Measurements from ENCODE around the gene SPDYE2.
"Not testable (repeated sequence)": the region's sequence is repeated elsewhere in the genome, so short reads cannot be mapped to it uniquely, and the experiment has no call there.

SPDYE2 gene

DNA sequence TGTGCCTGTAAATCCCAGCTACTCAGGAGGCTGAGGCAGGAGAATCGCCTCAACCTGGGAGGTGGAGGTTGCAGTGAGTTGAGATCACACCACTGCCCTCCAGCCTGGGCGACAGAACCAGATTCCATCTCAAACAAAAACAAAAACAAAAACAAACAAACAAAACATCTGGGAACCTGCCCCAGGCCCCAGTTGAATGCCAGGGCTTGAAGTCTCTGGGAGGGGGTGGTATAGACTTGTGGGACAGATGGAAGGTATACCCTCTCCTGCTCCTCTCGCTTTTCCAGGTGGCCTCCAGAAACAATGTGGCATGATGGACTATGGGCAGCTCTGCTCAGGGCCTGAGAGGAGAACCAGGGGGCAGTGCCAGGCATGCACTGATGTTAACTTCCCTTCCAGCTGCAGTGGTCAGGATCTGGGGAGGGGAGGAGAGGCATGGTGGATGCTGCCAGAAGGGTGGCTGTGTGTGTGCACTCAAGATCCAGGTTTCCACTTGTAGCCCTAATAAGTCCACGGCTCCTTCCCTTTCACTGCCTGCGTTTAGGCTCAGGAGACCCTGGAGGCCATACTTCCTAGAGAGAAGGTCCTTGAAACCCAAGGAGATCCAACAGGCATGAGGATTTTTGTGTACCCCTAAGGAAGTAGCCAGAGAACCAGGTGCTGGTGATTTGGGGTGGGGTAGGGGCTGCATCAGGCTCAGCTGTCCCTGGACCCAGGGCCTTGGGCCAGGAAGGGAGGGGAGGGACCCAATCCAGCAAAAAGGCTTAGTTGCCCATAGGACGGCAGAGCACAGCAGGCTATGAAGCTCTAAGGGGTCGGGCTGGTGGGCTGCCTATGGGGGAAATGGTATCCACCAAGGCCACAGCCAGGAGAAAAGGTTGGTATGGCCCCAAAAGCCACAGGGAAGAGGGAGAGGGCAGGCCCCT, 26.6 kb downstream of the SPDYE2 start:
- H3K9ac ChIP-seq (ENCODE audit: low read depth, low read length); H2AFZ ChIP-seq (ENCODE audit: low read depth, low read length); H3K27me3 ChIP-seq (ENCODE audit: insufficient read depth, low read length, poor library complexity); H3K9me3 ChIP-seq (ENCODE audit: insufficient read depth, low read length, severe bottlenecking); H3K36me3 ChIP-seq (ENCODE audit: insufficient read depth, low read length); H4K20me1 ChIP-seq (ENCODE audit: insufficient read depth, low read length); DNase-seq; H3K4me3 ChIP-seq (ENCODE audit: low read depth in 1 of 2, low read length in 2 of 2); H3K79me2 ChIP-seq (ENCODE audit: insufficient read depth, low read length); H3K27ac ChIP-seq (ENCODE audit: low read length); ATAC-seq (ENCODE audit: insufficient read depth, low read depth); H3K4me1 ChIP-seq (ENCODE audit: insufficient read depth, low read length); H3K4me2 ChIP-seq (ENCODE audit: insufficient read depth, low read length): not testable (repeated sequence)

DNA sequence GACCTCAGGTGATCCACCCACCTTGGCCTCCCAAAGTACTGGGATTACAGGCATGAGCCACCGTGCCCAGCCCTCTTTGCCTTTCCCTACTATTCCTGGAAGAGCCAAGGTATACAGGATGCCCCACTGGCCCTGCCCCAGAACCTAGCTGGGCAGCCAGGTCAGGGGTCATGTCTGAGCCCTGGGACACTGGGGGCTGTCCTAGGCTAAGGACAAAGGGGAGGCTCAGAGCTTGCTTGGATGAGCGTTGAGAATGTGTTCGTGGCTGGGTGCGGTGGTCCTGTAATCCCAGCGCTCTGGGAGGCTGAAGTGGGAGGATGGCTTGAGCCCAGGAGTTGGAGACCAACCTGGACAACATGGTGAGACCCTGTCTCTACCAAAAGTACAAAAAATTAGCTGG, 27.5 kb downstream of the SPDYE2 start:
- not testable (repeated sequence) for H3K36me3 ChIP-seq (ENCODE audit: insufficient read depth, low read length); H3K4me1 ChIP-seq (ENCODE audit: insufficient read depth, low read length); H3K79me2 ChIP-seq (ENCODE audit: insufficient read depth, low read length); H3K9ac ChIP-seq (ENCODE audit: low read depth, low read length); H2AFZ ChIP-seq (ENCODE audit: low read depth, low read length); H3K9me3 ChIP-seq (ENCODE audit: insufficient read depth, low read length, severe bottlenecking); H3K4me3 ChIP-seq (ENCODE audit: low read depth in 1 of 2, low read length in 2 of 2); DNase-seq; ATAC-seq (ENCODE audit: insufficient read depth, low read depth); H3K27me3 ChIP-seq (ENCODE audit: insufficient read depth, low read length, poor library complexity); H3K4me2 ChIP-seq (ENCODE audit: insufficient read depth, low read length); H4K20me1 ChIP-seq (ENCODE audit: insufficient read depth, low read length); H3K27ac ChIP-seq (ENCODE audit: low read length)

DNA sequence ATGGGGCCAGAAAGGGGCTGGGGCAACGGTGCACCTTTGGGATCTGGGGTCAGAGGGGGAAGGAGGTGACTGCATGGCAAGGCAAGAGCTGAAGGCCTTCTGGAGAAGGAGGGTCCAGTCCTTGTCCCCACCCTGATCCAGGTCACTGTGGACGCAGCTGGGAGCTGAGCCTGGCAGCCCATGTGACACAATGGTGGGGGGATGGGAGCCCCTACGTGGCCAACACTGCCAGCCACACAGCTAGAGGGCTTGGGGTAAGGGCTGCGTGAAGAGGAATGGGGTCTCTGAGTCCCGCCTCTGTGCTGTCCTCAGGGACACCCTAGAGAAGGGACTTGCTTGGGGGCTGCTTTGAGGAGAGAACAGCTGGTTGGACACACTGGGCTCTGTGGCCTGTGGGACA, 30.7 kb downstream of the SPDYE2 start:
- not testable (repeated sequence) for H3K4me1 ChIP-seq (ENCODE audit: insufficient read depth, low read length); H3K27me3 ChIP-seq (ENCODE audit: insufficient read depth, low read length, poor library complexity); DNase-seq; H3K9ac ChIP-seq (ENCODE audit: low read depth, low read length); H3K4me3 ChIP-seq (ENCODE audit: low read depth in 1 of 2, low read length in 2 of 2); ATAC-seq (ENCODE audit: insufficient read depth, low read depth); H3K9me3 ChIP-seq (ENCODE audit: insufficient read depth, low read length, severe bottlenecking); H3K4me2 ChIP-seq (ENCODE audit: insufficient read depth, low read length); H3K27ac ChIP-seq (ENCODE audit: low read length); H3K79me2 ChIP-seq (ENCODE audit: insufficient read depth, low read length); H2AFZ ChIP-seq (ENCODE audit: low read depth, low read length); H3K36me3 ChIP-seq (ENCODE audit: insufficient read depth, low read length); H4K20me1 ChIP-seq (ENCODE audit: insufficient read depth, low read length)

DNA sequence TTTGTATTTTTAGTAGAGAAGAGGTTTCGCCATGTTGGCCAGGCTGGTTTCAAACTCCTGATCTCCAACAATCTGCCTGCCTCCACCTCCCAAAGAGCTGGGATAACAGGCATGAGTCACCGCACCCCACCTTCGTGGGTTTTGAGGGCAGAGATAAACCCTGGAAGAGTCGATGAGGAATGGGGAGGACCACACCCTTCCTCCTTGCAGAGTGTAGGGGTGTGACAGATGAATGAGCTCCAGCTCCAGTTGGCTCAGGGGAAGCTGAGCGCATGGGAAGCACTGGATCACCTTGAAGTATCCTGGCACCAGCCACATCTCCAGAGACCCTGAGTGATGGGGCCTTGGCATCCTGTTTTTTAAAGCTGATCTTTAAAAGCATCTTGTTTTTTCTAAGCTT, 32.5 kb downstream of the SPDYE2 start:
- not testable (repeated sequence) for DNase-seq; H3K27me3 ChIP-seq (ENCODE audit: insufficient read depth, low read length, poor library complexity); ATAC-seq (ENCODE audit: insufficient read depth, low read depth); H3K9ac ChIP-seq (ENCODE audit: low read depth, low read length); H3K27ac ChIP-seq (ENCODE audit: low read length); H3K4me1 ChIP-seq (ENCODE audit: insufficient read depth, low read length); H3K79me2 ChIP-seq (ENCODE audit: insufficient read depth, low read length); H3K36me3 ChIP-seq (ENCODE audit: insufficient read depth, low read length); H4K20me1 ChIP-seq (ENCODE audit: insufficient read depth, low read length); H3K9me3 ChIP-seq (ENCODE audit: insufficient read depth, low read length, severe bottlenecking); H2AFZ ChIP-seq (ENCODE audit: low read depth, low read length); H3K4me2 ChIP-seq (ENCODE audit: insufficient read depth, low read length); H3K4me3 ChIP-seq (ENCODE audit: low read depth in 1 of 2, low read length in 2 of 2)

DNA sequence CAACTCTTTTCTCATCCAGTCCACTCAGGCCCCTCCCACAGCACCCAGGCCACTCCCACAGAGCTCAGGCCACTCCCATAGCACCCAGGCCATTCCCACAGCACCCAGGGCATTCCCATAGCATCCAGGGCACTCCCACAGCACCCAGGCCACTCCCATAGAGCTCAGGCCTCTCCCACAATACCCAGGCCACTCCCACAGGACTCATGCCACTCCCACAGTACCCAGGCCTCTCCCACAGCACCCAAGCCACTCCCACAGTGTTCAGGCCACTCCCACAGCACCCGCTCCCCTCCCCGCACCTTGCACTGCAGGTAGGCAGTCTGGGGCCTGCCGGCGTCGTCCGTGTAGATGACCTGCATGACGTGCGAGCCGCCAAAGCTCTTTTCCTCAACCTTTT, 38.8 kb downstream of the SPDYE2 start:
- H3K9me3 ChIP-seq (ENCODE audit: insufficient read depth, low read length, severe bottlenecking); H3K27ac ChIP-seq (ENCODE audit: low read length): not testable (repeated sequence)

DNA sequence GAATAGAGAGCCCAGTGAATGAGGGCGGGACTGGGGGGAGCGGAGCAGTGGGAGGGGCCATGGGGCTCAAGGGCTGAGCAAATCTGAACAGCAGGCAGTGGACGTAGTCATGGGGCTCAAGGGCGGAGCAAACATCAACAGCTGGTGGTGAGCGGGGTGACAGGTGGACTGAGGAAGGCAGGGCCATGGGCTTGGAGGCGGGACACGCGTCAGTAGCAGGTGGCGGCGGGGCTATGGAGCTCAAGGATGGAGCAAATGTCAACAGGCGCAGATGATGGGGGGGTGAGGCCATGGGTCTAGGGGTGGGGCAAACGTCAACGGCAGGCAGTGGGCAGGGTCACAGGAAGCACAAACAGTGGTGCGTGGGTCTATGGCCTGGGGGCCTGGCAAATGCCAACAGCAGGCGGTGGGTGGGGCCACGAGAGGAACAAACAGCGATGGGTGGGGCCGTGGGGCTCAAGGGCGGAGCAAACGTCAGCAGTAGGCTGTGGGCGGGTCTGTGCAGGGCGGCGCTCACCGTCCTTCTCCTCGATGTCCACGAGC, 41.5 kb downstream of the SPDYE2 start:
- H3K9ac ChIP-seq (ENCODE audit: low read depth, low read length); H3K27ac ChIP-seq (ENCODE audit: low read length); H3K36me3 ChIP-seq (ENCODE audit: insufficient read depth, low read length); H3K4me2 ChIP-seq (ENCODE audit: insufficient read depth, low read length); H4K20me1 ChIP-seq (ENCODE audit: insufficient read depth, low read length); H3K79me2 ChIP-seq (ENCODE audit: insufficient read depth, low read length); H3K9me3 ChIP-seq (ENCODE audit: insufficient read depth, low read length, severe bottlenecking); H3K27me3 ChIP-seq (ENCODE audit: insufficient read depth, low read length, poor library complexity); H3K4me1 ChIP-seq (ENCODE audit: insufficient read depth, low read length); H3K4me3 ChIP-seq (ENCODE audit: low read depth in 1 of 2, low read length in 2 of 2); H2AFZ ChIP-seq (ENCODE audit: low read depth, low read length): not testable (repeated sequence)
- DNase-seq: peak; percentile 14
- ATAC-seq (ENCODE audit: insufficient read depth, low read depth): 0 out of 3 replicates have a peak, but pooled peaks have one; percentile 7

More for the DNA sequence above, 38.8 kb downstream of the SPDYE2 start:
- not testable (repeated sequence) for H3K4me3 ChIP-seq (ENCODE audit: low read depth in 1 of 2, low read length in 2 of 2); H3K36me3 ChIP-seq (ENCODE audit: insufficient read depth, low read length); H3K9ac ChIP-seq (ENCODE audit: low read depth, low read length); H3K4me1 ChIP-seq (ENCODE audit: insufficient read depth, low read length); H3K4me2 ChIP-seq (ENCODE audit: insufficient read depth, low read length); H3K79me2 ChIP-seq (ENCODE audit: insufficient read depth, low read length); H4K20me1 ChIP-seq (ENCODE audit: insufficient read depth, low read length); H3K27me3 ChIP-seq (ENCODE audit: insufficient read depth, low read length, poor library complexity); H2AFZ ChIP-seq (ENCODE audit: low read depth, low read length); DNase-seq
- peak; percentile 76 for ATAC-seq (ENCODE audit: insufficient read depth, low read depth)

DNA sequence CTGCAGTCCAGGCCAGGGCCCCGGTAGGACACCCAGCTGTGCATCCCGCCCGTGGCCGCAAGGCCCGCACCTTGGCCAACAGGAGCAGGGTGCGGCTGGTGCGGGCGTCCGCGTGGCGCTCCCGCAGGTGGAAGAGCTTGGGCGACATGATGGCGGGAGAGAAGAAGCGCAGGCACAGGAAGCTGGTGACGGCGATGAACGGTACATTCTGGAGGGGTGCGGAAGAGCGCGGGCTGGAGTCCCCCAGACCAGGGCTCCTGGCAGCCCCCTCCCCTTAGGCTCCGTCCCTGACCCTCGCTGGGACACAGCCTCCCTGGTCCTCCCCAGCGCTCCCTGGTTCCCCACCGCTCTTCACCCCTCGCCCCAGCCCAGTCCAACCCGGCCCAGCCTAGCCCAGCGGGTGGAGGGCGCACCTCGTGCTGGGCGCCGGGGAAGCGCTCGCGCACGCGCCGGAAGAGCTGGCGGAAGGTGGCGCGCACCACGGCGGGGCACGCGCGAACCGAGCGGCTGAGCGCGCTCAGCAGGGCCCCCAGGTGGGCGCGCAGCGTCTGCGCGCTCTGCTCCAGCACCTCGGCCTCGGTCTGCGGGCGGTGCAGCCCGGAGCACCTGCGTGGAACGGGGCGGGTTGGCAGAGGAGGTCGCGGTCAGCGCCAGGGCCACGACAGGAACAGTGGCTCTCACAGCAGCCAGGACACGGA, 42.8 kb downstream of the SPDYE2 start:
- peak; percentile 78 for ATAC-seq (ENCODE audit: insufficient read depth, low read depth)
- H3K27me3 ChIP-seq (ENCODE audit: insufficient read depth, low read length, poor library complexity); H3K4me1 ChIP-seq (ENCODE audit: insufficient read depth, low read length); H4K20me1 ChIP-seq (ENCODE audit: insufficient read depth, low read length); DNase-seq; H3K36me3 ChIP-seq (ENCODE audit: insufficient read depth, low read length); H3K4me3 ChIP-seq (ENCODE audit: low read depth in 1 of 2, low read length in 2 of 2); H3K27ac ChIP-seq (ENCODE audit: low read length); H2AFZ ChIP-seq (ENCODE audit: low read depth, low read length); H3K9ac ChIP-seq (ENCODE audit: low read depth, low read length); H3K9me3 ChIP-seq (ENCODE audit: insufficient read depth, low read length, severe bottlenecking); H3K4me2 ChIP-seq (ENCODE audit: insufficient read depth, low read length); H3K79me2 ChIP-seq (ENCODE audit: insufficient read depth, low read length): not testable (repeated sequence)

DNA sequence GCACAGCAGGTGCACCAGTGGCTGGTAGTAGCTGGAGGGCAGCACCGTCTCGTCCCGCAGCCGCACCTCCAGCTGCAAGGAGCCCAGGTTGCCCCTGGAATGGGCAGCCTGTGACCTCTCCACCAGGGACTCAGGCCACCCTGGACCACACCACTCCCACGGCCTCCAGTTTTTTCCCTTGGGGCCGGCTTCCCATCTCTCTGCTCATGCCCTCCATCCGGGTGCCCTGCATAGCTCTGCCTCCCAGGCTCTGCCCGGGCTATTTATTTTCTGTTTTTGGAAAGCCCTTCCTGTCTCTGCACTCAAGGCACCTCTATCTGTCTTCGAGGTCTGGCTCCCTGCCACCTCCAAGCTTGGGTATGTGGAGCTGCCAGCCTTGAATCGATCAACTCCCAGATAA, 45.0 kb downstream of the SPDYE2 start:
- not testable (repeated sequence) for ATAC-seq (ENCODE audit: insufficient read depth, low read depth); H3K36me3 ChIP-seq (ENCODE audit: insufficient read depth, low read length)

More for the DNA sequence above, 45.0 kb downstream of the SPDYE2 start:
- not testable (repeated sequence) for H3K4me3 ChIP-seq (ENCODE audit: low read depth in 1 of 2, low read length in 2 of 2); H4K20me1 ChIP-seq (ENCODE audit: insufficient read depth, low read length); H3K27me3 ChIP-seq (ENCODE audit: insufficient read depth, low read length, poor library complexity); H3K9ac ChIP-seq (ENCODE audit: low read depth, low read length); H3K9me3 ChIP-seq (ENCODE audit: insufficient read depth, low read length, severe bottlenecking); DNase-seq; H3K79me2 ChIP-seq (ENCODE audit: insufficient read depth, low read length); H3K27ac ChIP-seq (ENCODE audit: low read length); H2AFZ ChIP-seq (ENCODE audit: low read depth, low read length); H3K4me1 ChIP-seq (ENCODE audit: insufficient read depth, low read length); H3K4me2 ChIP-seq (ENCODE audit: insufficient read depth, low read length)

All from DND-41 (cell line).